Neural cell (in vitro differentiated cells): Measurements from ENCODE around the gene CFL2.

Experiments
- EP300 ChIP-seq: fragments of 450-650 bp; conservative IDR thresholded peaks from 2 replicates; pipeline ENCODE4 v1.6.1; 2014; ENCODE audit warnings: antibody characterized with exemption, mild to moderate bottlenecking, moderate library complexity; ENCODE audit not compliant: poor library complexity, severe bottlenecking
- EZH2 ChIP-seq: fragments of 200-600, 300-800 bp; shearing (Covaris generic), sonication (generic); IDR thresholded peaks from 2 replicates; pipeline ENCODE4 v1.6.1; 2014; ENCODE audit warnings: antibody characterized with exemption, low read length, borderline replicate concordance, mild to moderate bottlenecking; ENCODE audit not compliant: insufficient read depth, poor library complexity, severe bottlenecking
- POLR2AphosphoS5 ChIP-seq: IDR thresholded peaks from 2 replicates; pipeline ENCODE4 v1.6.1; 2012
- RAD21 ChIP-seq: fragments of 450-650 bp; conservative IDR thresholded peaks from 2 replicates; pipeline ENCODE4 v1.6.1; 2014; ENCODE audit warnings: antibody characterized with exemption, mild to moderate bottlenecking, moderate library complexity
- TAF1 ChIP-seq: IDR thresholded peaks from 2 replicates; pipeline ENCODE4 v1.6.1; 2012; ENCODE audit warnings: low read depth
- TF ChIP-seq, protein P1 (sequence below): fragments of 450-650 bp; IDR thresholded peaks from 2 replicates; pipeline ENCODE4 v1.5.1; 2014; ENCODE audit warnings: antibody characterized with exemption, mild to moderate bottlenecking, moderate library complexity; ENCODE audit not compliant: poor library complexity, severe bottlenecking
- TF ChIP-seq, protein P2 (sequence below): IDR thresholded peaks from 2 replicates; pipeline ENCODE4 v1.6.1; 2012; ENCODE audit warnings: borderline replicate concordance

DNA sequence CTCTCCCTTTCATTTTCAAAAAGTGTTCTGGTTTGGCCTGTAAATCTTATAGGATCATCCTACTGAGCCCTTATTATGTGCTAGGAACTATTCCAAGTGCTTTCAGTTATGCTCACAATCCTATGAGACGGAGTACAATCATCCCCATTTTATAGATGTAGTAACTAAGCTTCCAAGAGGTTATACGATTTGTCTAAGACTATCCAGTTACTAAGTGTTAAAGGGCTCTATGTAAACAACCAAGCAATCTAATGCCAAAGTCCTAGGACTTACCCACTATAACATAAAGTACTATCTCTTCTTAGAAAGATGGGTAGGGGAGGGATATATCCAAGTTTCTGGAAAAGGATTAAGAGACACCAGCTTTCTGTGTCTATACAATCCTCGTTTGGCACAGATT lies 6.7 kb downstream of the CFL2 start:
- TF ChIP-seq, protein P1, sequence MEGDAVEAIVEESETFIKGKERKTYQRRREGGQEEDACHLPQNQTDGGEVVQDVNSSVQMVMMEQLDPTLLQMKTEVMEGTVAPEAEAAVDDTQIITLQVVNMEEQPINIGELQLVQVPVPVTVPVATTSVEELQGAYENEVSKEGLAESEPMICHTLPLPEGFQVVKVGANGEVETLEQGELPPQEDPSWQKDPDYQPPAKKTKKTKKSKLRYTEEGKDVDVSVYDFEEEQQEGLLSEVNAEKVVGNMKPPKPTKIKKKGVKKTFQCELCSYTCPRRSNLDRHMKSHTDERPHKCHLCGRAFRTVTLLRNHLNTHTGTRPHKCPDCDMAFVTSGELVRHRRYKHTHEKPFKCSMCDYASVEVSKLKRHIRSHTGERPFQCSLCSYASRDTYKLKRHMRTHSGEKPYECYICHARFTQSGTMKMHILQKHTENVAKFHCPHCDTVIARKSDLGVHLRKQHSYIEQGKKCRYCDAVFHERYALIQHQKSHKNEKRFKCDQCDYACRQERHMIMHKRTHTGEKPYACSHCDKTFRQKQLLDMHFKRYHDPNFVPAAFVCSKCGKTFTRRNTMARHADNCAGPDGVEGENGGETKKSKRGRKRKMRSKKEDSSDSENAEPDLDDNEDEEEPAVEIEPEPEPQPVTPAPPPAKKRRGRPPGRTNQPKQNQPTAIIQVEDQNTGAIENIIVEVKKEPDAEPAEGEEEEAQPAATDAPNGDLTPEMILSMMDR: no peak
- TF ChIP-seq POLR2AphosphoS5 (no peak), RAD21 (no peak), EZH2 (no peak), EP300 (no peak), TAF1 (no peak)
- TF ChIP-seq, protein P2, sequence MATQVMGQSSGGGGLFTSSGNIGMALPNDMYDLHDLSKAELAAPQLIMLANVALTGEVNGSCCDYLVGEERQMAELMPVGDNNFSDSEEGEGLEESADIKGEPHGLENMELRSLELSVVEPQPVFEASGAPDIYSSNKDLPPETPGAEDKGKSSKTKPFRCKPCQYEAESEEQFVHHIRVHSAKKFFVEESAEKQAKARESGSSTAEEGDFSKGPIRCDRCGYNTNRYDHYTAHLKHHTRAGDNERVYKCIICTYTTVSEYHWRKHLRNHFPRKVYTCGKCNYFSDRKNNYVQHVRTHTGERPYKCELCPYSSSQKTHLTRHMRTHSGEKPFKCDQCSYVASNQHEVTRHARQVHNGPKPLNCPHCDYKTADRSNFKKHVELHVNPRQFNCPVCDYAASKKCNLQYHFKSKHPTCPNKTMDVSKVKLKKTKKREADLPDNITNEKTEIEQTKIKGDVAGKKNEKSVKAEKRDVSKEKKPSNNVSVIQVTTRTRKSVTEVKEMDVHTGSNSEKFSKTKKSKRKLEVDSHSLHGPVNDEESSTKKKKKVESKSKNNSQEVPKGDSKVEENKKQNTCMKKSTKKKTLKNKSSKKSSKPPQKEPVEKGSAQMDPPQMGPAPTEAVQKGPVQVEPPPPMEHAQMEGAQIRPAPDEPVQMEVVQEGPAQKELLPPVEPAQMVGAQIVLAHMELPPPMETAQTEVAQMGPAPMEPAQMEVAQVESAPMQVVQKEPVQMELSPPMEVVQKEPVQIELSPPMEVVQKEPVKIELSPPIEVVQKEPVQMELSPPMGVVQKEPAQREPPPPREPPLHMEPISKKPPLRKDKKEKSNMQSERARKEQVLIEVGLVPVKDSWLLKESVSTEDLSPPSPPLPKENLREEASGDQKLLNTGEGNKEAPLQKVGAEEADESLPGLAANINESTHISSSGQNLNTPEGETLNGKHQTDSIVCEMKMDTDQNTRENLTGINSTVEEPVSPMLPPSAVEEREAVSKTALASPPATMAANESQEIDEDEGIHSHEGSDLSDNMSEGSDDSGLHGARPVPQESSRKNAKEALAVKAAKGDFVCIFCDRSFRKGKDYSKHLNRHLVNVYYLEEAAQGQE: no peak
